ENCODE results near the gene CYP27A1.

CYP27A1 gene

GRCh38 chr2:218812096-218812815, 30.3 kb downstream of the CYP27A1 start:
- DNase-seq = no peak
- peaks cover 29% of the 10 kb centered on the region for H3K27me3 Mint-ChIP-seq
- H3K4me3 Mint-ChIP-seq = no peak overlapping the region
- no peaks in the 10 kb centered on the region for H3K9me3 Mint-ChIP-seq
- H3K4me1 Mint-ChIP-seq (ENCODE audit: low read depth) = no peaks in the 10 kb centered on the region
- H3K27ac Mint-ChIP-seq = no peak overlapping the region
- no peaks in the 10 kb centered on the region for H3K36me3 Mint-ChIP-seq (ENCODE audit: low read depth)

GRCh38 chr2:218812861-218813260, 30.9 kb downstream of the CYP27A1 start:
- Mint-ChIP-seq H3K36me3 (ENCODE audit: low read depth) (no peaks in the 10 kb centered on the region), H3K9me3 (no peaks in the 10 kb centered on the region), H3K27me3 (peaks cover 28% of the 10 kb centered on the region), H3K4me3 (no peak overlapping the region), H3K27ac (no peak overlapping the region), H3K4me1 (ENCODE audit: low read depth) (no peaks in the 10 kb centered on the region)
- DNase-seq = no peak

- DNase-seq = no peak
- H3K9me3 Mint-ChIP-seq = no peaks in the 10 kb centered on the region
- no peaks in the 10 kb centered on the region for H3K36me3 Mint-ChIP-seq (ENCODE audit: low read depth)
- H3K4me1 Mint-ChIP-seq (ENCODE audit: low read depth) = no peaks in the 10 kb centered on the region
- H3K4me3 Mint-ChIP-seq = no peak overlapping the region
- no peak overlapping the region for H3K27ac Mint-ChIP-seq
- peaks cover 21% of the 10 kb centered on the region for H3K27me3 Mint-ChIP-seq
These were observed 32.0 kb downstream of the CYP27A1 start for GRCh38 chr2:218813771-218814460.

- DNase-seq = no peak
- no peaks in the 10 kb centered on the region for H3K9me3 Mint-ChIP-seq
- no peak overlapping the region for H3K27ac Mint-ChIP-seq
- H3K27me3 Mint-ChIP-seq = peaks cover 13% of the 10 kb centered on the region
- H3K36me3 Mint-ChIP-seq (ENCODE audit: low read depth) = no peaks in the 10 kb centered on the region
- H3K4me3 Mint-ChIP-seq = no peak overlapping the region
- no peaks in the 10 kb centered on the region for H3K4me1 Mint-ChIP-seq (ENCODE audit: low read depth)
These were observed 32.7 kb downstream of the CYP27A1 start for GRCh38 chr2:218814540-218815243.

- H3K27ac Mint-ChIP-seq = no peak overlapping the region
- DNase-seq = no peak
- peaks cover 10% of the 10 kb centered on the region for H3K27me3 Mint-ChIP-seq
- H3K4me1 Mint-ChIP-seq (ENCODE audit: low read depth) = no peaks in the 10 kb centered on the region
- H3K9me3 Mint-ChIP-seq = no peaks in the 10 kb centered on the region
- no peaks in the 10 kb centered on the region for H3K36me3 Mint-ChIP-seq (ENCODE audit: low read depth)
- no peak overlapping the region for H3K4me3 Mint-ChIP-seq
These were observed 33.3 kb downstream of the CYP27A1 start for GRCh38 chr2:218815244-218815637.

GRCh38 chr2:218815649-218816048, 33.7 kb downstream of the CYP27A1 start:
- Mint-ChIP-seq H3K27me3 (peaks cover 10% of the 10 kb centered on the region), H3K36me3 (ENCODE audit: low read depth) (no peaks in the 10 kb centered on the region), H3K4me3 (no peak overlapping the region), H3K4me1 (ENCODE audit: low read depth) (no peaks in the 10 kb centered on the region), H3K27ac (no peak overlapping the region), H3K9me3 (no peaks in the 10 kb centered on the region)
- DNase-seq = no peak

GRCh38 chr2:218816561-218817011, 34.6 kb downstream of the CYP27A1 start:
- Mint-ChIP-seq H3K9me3 (no peaks in the 10 kb centered on the region), H3K27ac (no peak overlapping the region), H3K36me3 (ENCODE audit: low read depth) (no peaks in the 10 kb centered on the region), H3K27me3 (peaks cover 4% of the 10 kb centered on the region), H3K4me1 (ENCODE audit: low read depth) (no peaks in the 10 kb centered on the region), H3K4me3 (no peak overlapping the region)
- DNase-seq = no peak

- DNase-seq = no peak
- no peaks in the 10 kb centered on the region for H3K9me3 Mint-ChIP-seq
- H3K27me3 Mint-ChIP-seq = peaks cover 3% of the 10 kb centered on the region
- H3K4me3 Mint-ChIP-seq = no peak overlapping the region
- no peaks in the 10 kb centered on the region for H3K36me3 Mint-ChIP-seq (ENCODE audit: low read depth)
- no peaks in the 10 kb centered on the region for H3K4me1 Mint-ChIP-seq (ENCODE audit: low read depth)
- no peak overlapping the region for H3K27ac Mint-ChIP-seq
These were observed 37.1 kb downstream of the CYP27A1 start for GRCh38 chr2:218819093-218819492.

GRCh38 chr2:218820746-218821369, 38.9 kb downstream of the CYP27A1 start:
- H3K27me3 Mint-ChIP-seq = peaks cover 3% of the 10 kb centered on the region
- H3K9me3 Mint-ChIP-seq = no peaks in the 10 kb centered on the region
- no peak for DNase-seq
- no peak overlapping the region for H3K27ac Mint-ChIP-seq
- H3K4me3 Mint-ChIP-seq = no peak overlapping the region
- no peaks in the 10 kb centered on the region for H3K4me1 Mint-ChIP-seq (ENCODE audit: low read depth)
- H3K36me3 Mint-ChIP-seq (ENCODE audit: low read depth) = no peaks in the 10 kb centered on the region

- Mint-ChIP-seq H3K4me1 (ENCODE audit: low read depth) (no peaks in the 10 kb centered on the region), H3K9me3 (no peaks in the 10 kb centered on the region), H3K36me3 (ENCODE audit: low read depth) (no peaks in the 10 kb centered on the region), H3K4me3 (no peak overlapping the region), H3K27ac (no peak overlapping the region), H3K27me3 (peaks cover 3% of the 10 kb centered on the region)
- no peak for DNase-seq
These were observed 39.8 kb downstream of the CYP27A1 start for GRCh38 chr2:218821605-218822211.

- H3K27ac Mint-ChIP-seq = no peak overlapping the region
- H3K9me3 Mint-ChIP-seq = no peaks in the 10 kb centered on the region
- no peaks in the 10 kb centered on the region for H3K36me3 Mint-ChIP-seq (ENCODE audit: low read depth)
- H3K4me3 Mint-ChIP-seq = no peak overlapping the region
- no peak for DNase-seq
- peaks cover 3% of the 10 kb centered on the region for H3K27me3 Mint-ChIP-seq
- H3K4me1 Mint-ChIP-seq (ENCODE audit: low read depth) = no peaks in the 10 kb centered on the region
These were observed 40.7 kb downstream of the CYP27A1 start for GRCh38 chr2:218822622-218823021.

GRCh38 chr2:218823196-218823855, 41.4 kb downstream of the CYP27A1 start:
- Mint-ChIP-seq H3K27ac (no peak overlapping the region), H3K4me3 (no peak overlapping the region), H3K36me3 (ENCODE audit: low read depth) (no peaks in the 10 kb centered on the region), H3K4me1 (ENCODE audit: low read depth) (no peaks in the 10 kb centered on the region), H3K27me3 (peaks cover 3% of the 10 kb centered on the region), H3K9me3 (no peaks in the 10 kb centered on the region)
- DNase-seq = no peak

- no peak overlapping the region for H3K4me3 Mint-ChIP-seq
- no peaks in the 10 kb centered on the region for H3K9me3 Mint-ChIP-seq
- DNase-seq = no peak
- peaks cover 3% of the 10 kb centered on the region for H3K27me3 Mint-ChIP-seq
- H3K36me3 Mint-ChIP-seq (ENCODE audit: low read depth) = no peaks in the 10 kb centered on the region
- H3K27ac Mint-ChIP-seq = no peak overlapping the region
- no peaks in the 10 kb centered on the region for H3K4me1 Mint-ChIP-seq (ENCODE audit: low read depth)
These were observed 42.1 kb downstream of the CYP27A1 start for GRCh38 chr2:218824004-218824403.

- Mint-ChIP-seq H3K27ac (no peak overlapping the region), H3K27me3 (peaks cover 14% of the 10 kb centered on the region), H3K9me3 (no peaks in the 10 kb centered on the region), H3K4me3 (no peak overlapping the region), H3K4me1 (ENCODE audit: low read depth) (no peaks in the 10 kb centered on the region), H3K36me3 (ENCODE audit: low read depth) (no peaks in the 10 kb centered on the region)
- no peak for DNase-seq
These were observed 44.8 kb downstream of the CYP27A1 start for GRCh38 chr2:218826791-218827190.

All from activated T-cell treated with anti-CD3 and anti-CD28 coated beads, Interleukin-2, amount 50 U/mL, for 24 hours (primary cell).